Stimulated activated CD4-positive, alpha-beta T cell treated with anti-CD3 and anti-CD28 coated beads, Interleukin-15, amount 100 ng/mL, for 1 hour (primary cell): ENCODE results near the gene FGF23.

Source experiments
- DNase-seq, 2 donors: peaks; one replicate each; pipeline ENCODE4 v3.0.0-alpha.2; 2020; ENCODE audit warnings: low read depth in 1 of 2, low spot score in 1 of 2

FGF23 gene

GRCh38 chr12:4320497-4320852 lies 59.0 kb downstream of the FGF23 start:
- no peak for DNase-seq
